CD4-positive, CD25-positive, alpha-beta regulatory T cell (primary cell): ENCODE measurements around the gene TOR1A. TPM values are rescaled to one million over a fixed set of nuclear protein-coding genes. Genes with fewer than 3 reads are reported as not detected.
A peak's percentile ranks its signal among the peaks of the same experiment; 100 is the strongest.

Experiments
- ATAC-seq, 2 donors: fragments of 150-1000 bp; cut with Tn5 transposase; one replicate each; pipeline ENCODE4 v1.10.0; 2021; ENCODE audit warnings: low read depth in 2 of 2, moderate number of reproducible peaks in 2 of 2, moderate library complexity in 1 of 2
- DNase-seq, 3 donors: peaks; one replicate each; pipeline versions ENCODE4 v3.0.0 to v3.0.0-alpha.2; 2012 to 2022; ENCODE audit warnings: mixed read lengths in 1 of 3
- H3K27ac ChIP-seq: one replicate; pipeline ENCODE4 v1.7.0; 2013; ENCODE audit warnings: mild to moderate bottlenecking, low read length; ENCODE audit not compliant: insufficient read depth, poor library complexity, severe bottlenecking
- H3K27me3 ChIP-seq: one replicate; pipeline ENCODE4 v1.7.0; 2013; ENCODE audit warnings: low read length; ENCODE audit not compliant: control insufficient read depth, insufficient read depth
- H3K36me3 ChIP-seq: one replicate; pipeline ENCODE4 v1.7.0; 2013; ENCODE audit warnings: mild to moderate bottlenecking, low read length, moderate library complexity; ENCODE audit not compliant: control insufficient read depth, insufficient read depth
- H3K4me1 ChIP-seq: 2 replicates; pipeline ENCODE4 v1.7.0; 2013; ENCODE audit warnings: mild to moderate bottlenecking, low read length; ENCODE audit not compliant: insufficient read depth, control insufficient read depth, poor library complexity, severe bottlenecking
- H3K4me3 ChIP-seq: one replicate; pipeline ENCODE4 v1.7.0; 2013; ENCODE audit warnings: low read depth, mild to moderate bottlenecking, low read length, moderate library complexity
- H3K9me3 ChIP-seq, 2 experiments: 1 replicate in 1 of 2; 2 replicates in 1 of 2; pipeline ENCODE4 v1.7.0; 2013; ENCODE audit warnings: low read length in 2 of 2, mild to moderate bottlenecking in 1 of 2, moderate library complexity in 1 of 2; ENCODE audit not compliant: control insufficient read depth in 2 of 2
- H3K27ac Mint-ChIP-seq, 3 donors: one replicate each; pipeline ENCODE4 v1.8.0; 2020 to 2022; ENCODE audit warnings: mild to moderate bottlenecking in 3 of 3, mixed read lengths in 3 of 3, moderate library complexity in 2 of 3
- H3K27me3 Mint-ChIP-seq: one replicate; pipeline ENCODE4 v1.8.0; 2022; ENCODE audit warnings: mild to moderate bottlenecking, mixed read lengths
- H3K36me3 Mint-ChIP-seq: one replicate; pipeline ENCODE4 v1.8.0; 2020; ENCODE audit warnings: mixed read lengths
- H3K4me1 Mint-ChIP-seq, 4 donors: one replicate each; pipeline ENCODE4 v1.8.0; 2020 to 2022; ENCODE audit warnings: mixed read lengths in 4 of 4, mild to moderate bottlenecking in 1 of 4
- H3K4me3 Mint-ChIP-seq, 4 donors: one replicate each; pipeline ENCODE4 v1.8.0; 2020 to 2022; ENCODE audit warnings: mild to moderate bottlenecking in 4 of 4, mixed read lengths in 4 of 4, moderate library complexity in 3 of 4
- H3K9me3 Mint-ChIP-seq, 7 donors: one replicate each; pipeline ENCODE4 v1.8.0; 2020 to 2022; ENCODE audit warnings: mixed read lengths in 7 of 7, mild to moderate bottlenecking in 3 of 7, moderate library complexity in 2 of 7
- polyA plus RNA-seq, 4 donors: library from polyadenylated mRNA; unstranded; fragments of 300-500 nt; fragmentation: Illumina TruSeq; gene quantifications; one replicate each; pipeline ENCODE4 v1.2.3, GENCODE V29; 2021
- total RNA-seq: library from RNA; stranded (reverse); gene quantifications from one replicate; pipeline ENCODE4 v1.2.3, GENCODE V29; 2022

Gene TOR1A
- total and polyA plus RNA-seq, 5 donors from 2014 or later: 19.3 to 72.7 (median 66.9) TPM

- no peak overlapping the region for H3K4me3 ChIP-seq
- peaks cover 49% of the 10 kb centered on the region for H3K36me3 Mint-ChIP-seq
- no peak overlapping the region for H3K4me3 Mint-ChIP-seq
- H3K4me1 ChIP-seq: peaks cover 34% of the 10 kb centered on the region
- no peaks in the 10 kb centered on the region for H3K27me3 ChIP-seq
- H3K36me3 ChIP-seq: peaks cover 68% of the 10 kb centered on the region
- H3K27me3 Mint-ChIP-seq: no peaks in the 10 kb centered on the region
- no peaks in the 10 kb centered on the region for H3K9me3 ChIP-seq
- H3K9me3 Mint-ChIP-seq: no peaks in the 10 kb centered on the region
- peaks cover 4 to 51% (median 24%) of the 10 kb centered on the region in 4 donors for H3K4me1 Mint-ChIP-seq
- DNase-seq: no peak
- no peak for ATAC-seq
- peak overlapping the region in 2 of 3 donors; percentile 48 to 83 for H3K27ac Mint-ChIP-seq
- H3K27ac ChIP-seq: peak overlapping the region; percentile 25
Measured at GRCh38 chr9:129858167-129858962, 34.4 kb upstream of the TOR1A start.

DNA sequence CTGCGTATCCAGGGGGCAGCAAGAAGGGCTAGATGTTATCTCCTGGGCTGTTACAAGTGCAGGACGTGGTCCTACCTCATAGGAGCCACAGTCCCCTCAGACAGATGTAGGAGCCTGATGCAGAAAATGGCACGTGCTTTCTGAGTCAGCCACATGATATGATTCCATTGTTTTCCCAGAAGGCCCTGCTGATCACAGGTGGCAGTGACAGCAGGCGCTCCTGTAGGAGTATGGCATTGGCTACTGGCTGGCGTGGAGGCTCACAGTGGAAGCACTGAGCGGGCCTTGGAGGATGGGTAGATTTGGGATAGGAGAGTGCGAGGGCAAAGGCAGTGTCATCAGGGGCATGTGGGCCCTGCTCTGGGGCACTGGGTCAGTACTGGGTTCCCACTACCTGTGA is 33.3 kb upstream of the TOR1A start:
- Histone ChIP-seq H3K4me1 (peaks cover 23% of the 10 kb centered on the region), H3K27ac (peak overlapping the region; percentile 25), H3K36me3 (peaks cover 79% of the 10 kb centered on the region), H3K27me3 (no peaks in the 10 kb centered on the region), H3K4me3 (no peak overlapping the region), H3K9me3 (no peaks in the 10 kb centered on the region)
- H3K4me3 Mint-ChIP-seq: no peak overlapping the region
- no peaks in the 10 kb centered on the region for H3K27me3 Mint-ChIP-seq
- H3K36me3 Mint-ChIP-seq: peaks cover 49% of the 10 kb centered on the region
- ATAC-seq (no peak), DNase-seq (no peak)
- peak overlapping the region; percentile 65 to 85 (median 75) for H3K27ac Mint-ChIP-seq
- H3K4me1 Mint-ChIP-seq: peaks cover 4 to 46% (median 19%) of the 10 kb centered on the region in 4 donors
- H3K9me3 Mint-ChIP-seq: no peaks in the 10 kb centered on the region

DNA sequence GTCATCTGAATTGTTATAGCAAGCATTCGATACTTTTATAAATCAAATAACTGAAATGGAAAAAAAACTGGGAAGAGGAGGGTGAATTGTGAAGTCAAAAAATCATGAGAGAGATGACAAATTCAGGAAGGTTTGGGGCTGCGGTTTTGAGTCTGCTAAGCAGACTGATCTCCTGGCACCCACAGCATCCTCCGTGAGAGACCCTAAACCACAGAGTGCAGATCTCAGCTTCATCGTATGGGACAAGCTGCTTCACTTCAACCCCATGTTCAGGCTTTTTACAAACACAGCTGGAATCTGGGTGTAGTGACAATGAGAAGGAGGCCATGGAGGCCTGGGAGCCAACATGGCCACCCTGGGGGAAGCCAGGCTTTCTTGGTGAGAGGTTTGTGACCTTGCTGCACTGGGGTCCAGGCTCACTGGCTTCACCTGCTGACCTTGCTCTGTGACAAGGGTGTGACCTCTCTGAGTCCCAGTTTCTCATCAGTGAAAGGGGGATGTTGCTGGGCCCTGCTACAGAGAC is 30.7 kb upstream of the TOR1A start:
- Histone ChIP-seq H3K27ac (no peak overlapping the region), H3K27me3 (no peaks in the 10 kb centered on the region), H3K4me1 (peaks cover 5% of the 10 kb centered on the region), H3K36me3 (peaks cover 88% of the 10 kb centered on the region), H3K9me3 (no peaks in the 10 kb centered on the region), H3K4me3 (no peak overlapping the region)
- H3K27me3 Mint-ChIP-seq: no peaks in the 10 kb centered on the region
- peak overlapping the region; percentile 33 to 83 (median 47) for H3K27ac Mint-ChIP-seq
- DNase-seq: no peak
- H3K4me3 Mint-ChIP-seq: peak overlapping the region in 1 of 4 donors; percentile 33
- H3K4me1 Mint-ChIP-seq: peaks cover 4 to 38% (median 10%) of the 10 kb centered on the region in 4 donors
- H3K36me3 Mint-ChIP-seq: peaks cover 60% of the 10 kb centered on the region
- H3K9me3 Mint-ChIP-seq: no peaks in the 10 kb centered on the region
- no peak for ATAC-seq

DNA sequence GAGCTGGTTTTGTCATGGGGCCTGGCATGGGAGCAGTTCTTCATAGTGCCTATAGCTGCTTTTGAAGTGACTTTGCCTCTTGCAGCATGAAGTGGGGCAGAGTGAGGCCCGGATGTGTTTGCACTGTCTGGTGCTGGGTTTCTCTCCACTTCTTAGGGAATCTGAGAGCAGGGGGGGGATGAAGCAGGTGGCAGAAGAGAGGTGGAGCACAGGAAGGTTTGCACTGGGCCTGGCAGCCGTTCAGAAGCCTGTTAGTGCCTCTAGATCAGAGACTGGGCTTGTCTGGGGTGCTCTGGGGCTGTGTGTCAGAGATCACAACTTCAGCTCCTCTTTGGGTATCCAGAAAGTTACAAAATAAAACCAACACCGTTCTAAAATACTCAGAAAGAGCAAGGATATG is 29.7 kb upstream of the TOR1A start:
- Mint-ChIP-seq H3K36me3 (peaks cover 59% of the 10 kb centered on the region), H3K27ac (peak overlapping the region in 2 of 3 donors; percentile 47 to 62), H3K4me1 (peaks cover 4 to 41% (median 10%) of the 10 kb centered on the region in 4 donors), H3K4me3 (no peak overlapping the region), H3K9me3 (no peaks in the 10 kb centered on the region), H3K27me3 (no peaks in the 10 kb centered on the region)
- no peak overlapping the region for H3K4me3 ChIP-seq
- H3K9me3 ChIP-seq: no peaks in the 10 kb centered on the region
- ATAC-seq: no peak
- H3K4me1 ChIP-seq: peaks cover 5% of the 10 kb centered on the region
- H3K27me3 ChIP-seq: no peaks in the 10 kb centered on the region
- H3K36me3 ChIP-seq: peaks cover 92% of the 10 kb centered on the region
- no peak overlapping the region for H3K27ac ChIP-seq
- DNase-seq: no peak

GRCh38 chr9:129852579-129852978 is 28.6 kb upstream of the TOR1A start:
- ATAC-seq: no peak
- Histone ChIP-seq H3K27ac (no peak overlapping the region), H3K9me3 (no peaks in the 10 kb centered on the region), H3K4me3 (no peak overlapping the region), H3K27me3 (no peaks in the 10 kb centered on the region), H3K4me1 (peaks cover 5% of the 10 kb centered on the region), H3K36me3 (peaks cover 85% of the 10 kb centered on the region)
- Mint-ChIP-seq H3K36me3 (peaks cover 53% of the 10 kb centered on the region), H3K4me1 (peaks cover 4 to 49% (median 15%) of the 10 kb centered on the region in 4 donors), H3K27me3 (no peaks in the 10 kb centered on the region), H3K4me3 (no peak overlapping the region), H3K27ac (peak overlapping the region in 1 of 3 donors; percentile 23), H3K9me3 (no peaks in the 10 kb centered on the region)
- no peak for DNase-seq

- Histone ChIP-seq H3K27ac (no peak overlapping the region), H3K27me3 (no peaks in the 10 kb centered on the region), H3K4me1 (peaks cover 5% of the 10 kb centered on the region), H3K36me3 (peaks cover 79% of the 10 kb centered on the region), H3K4me3 (no peak overlapping the region), H3K9me3 (no peaks in the 10 kb centered on the region)
- Mint-ChIP-seq H3K27me3 (no peaks in the 10 kb centered on the region), H3K27ac (peak overlapping the region in 2 of 3 donors; percentile 23 to 52), H3K9me3 (no peaks in the 10 kb centered on the region), H3K4me3 (no peak overlapping the region), H3K4me1 (peaks cover 4 to 53% (median 16%) of the 10 kb centered on the region in 4 donors), H3K36me3 (peaks cover 53% of the 10 kb centered on the region)
- no peak for DNase-seq
- ATAC-seq: no peak
Measured at GRCh38 chr9:129851821-129852220, 27.9 kb upstream of the TOR1A start.

GRCh38 chr9:129850821-129851550 is 27.1 kb upstream of the TOR1A start:
- Mint-ChIP-seq H3K4me3 (no peak overlapping the region), H3K27me3 (no peaks in the 10 kb centered on the region), H3K36me3 (peaks cover 46% of the 10 kb centered on the region), H3K4me1 (peaks cover 5 to 53% (median 16%) of the 10 kb centered on the region in 4 donors), H3K27ac (no peak overlapping the region), H3K9me3 (no peaks in the 10 kb centered on the region)
- no peak overlapping the region for H3K27ac ChIP-seq
- peaks cover 71% of the 10 kb centered on the region for H3K36me3 ChIP-seq
- no peaks in the 10 kb centered on the region for H3K9me3 ChIP-seq
- ATAC-seq (no peak), DNase-seq (no peak)
- H3K4me3 ChIP-seq: no peak overlapping the region
- H3K4me1 ChIP-seq: peaks cover 5% of the 10 kb centered on the region
- no peaks in the 10 kb centered on the region for H3K27me3 ChIP-seq
